NCI-H446 treated with DMSO at 0.1 percent for 48 hours (cell line): ENCODE results near the gene SETD1B.

Experiments
- DNase-seq: peaks from one replicate; lab custom pipeline; 2025; lab: John Stamatoyannopoulos, UW

The SETD1B gene

DNA sequence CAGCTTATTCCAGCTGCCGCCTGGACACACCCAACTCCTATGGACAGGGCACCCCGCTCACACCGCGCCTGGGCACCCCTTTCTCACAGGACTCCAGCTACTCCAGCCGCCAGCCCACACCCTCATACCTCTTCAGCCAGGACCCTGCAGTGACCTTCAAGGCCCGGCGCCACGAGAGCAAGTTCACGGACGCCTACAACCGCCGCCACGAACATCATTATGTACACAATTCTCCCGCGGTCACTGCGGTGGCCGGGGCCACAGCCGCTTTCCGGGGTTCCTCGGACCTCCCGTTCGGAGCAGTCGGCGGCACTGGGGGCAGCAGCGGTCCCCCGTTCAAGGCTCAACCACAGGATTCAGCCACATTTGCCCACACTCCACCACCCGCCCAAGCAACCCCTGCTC is 5.9 kb downstream of the SETD1B start:
- DNase-seq: no peak

DNA sequence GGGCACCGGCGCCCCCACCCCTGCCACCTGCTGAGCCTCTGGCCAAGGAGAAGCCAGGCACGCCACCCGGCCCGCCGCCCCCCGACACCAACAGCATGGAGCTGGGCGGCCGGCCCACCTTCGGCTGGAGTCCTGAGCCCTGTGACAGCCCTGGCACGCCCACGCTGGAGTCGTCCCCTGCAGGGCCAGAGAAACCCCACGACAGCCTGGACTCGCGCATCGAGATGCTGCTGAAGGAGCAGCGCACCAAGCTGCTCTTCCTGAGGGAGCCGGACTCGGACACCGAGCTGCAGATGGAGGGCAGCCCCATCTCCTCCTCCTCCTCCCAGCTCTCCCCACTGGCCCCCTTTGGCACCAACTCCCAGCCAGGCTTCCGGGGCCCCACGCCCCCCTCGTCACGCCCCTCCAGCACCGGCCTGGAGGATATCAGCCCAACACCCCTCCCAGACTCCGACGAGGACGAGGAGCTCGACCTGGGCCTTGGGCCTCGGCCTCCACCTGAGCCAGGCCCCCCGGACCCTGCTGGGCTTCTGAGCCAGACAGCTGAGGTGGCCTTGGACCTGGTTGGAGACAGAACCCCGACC is 6.5 kb downstream of the SETD1B start:
- no peak for DNase-seq

DNA sequence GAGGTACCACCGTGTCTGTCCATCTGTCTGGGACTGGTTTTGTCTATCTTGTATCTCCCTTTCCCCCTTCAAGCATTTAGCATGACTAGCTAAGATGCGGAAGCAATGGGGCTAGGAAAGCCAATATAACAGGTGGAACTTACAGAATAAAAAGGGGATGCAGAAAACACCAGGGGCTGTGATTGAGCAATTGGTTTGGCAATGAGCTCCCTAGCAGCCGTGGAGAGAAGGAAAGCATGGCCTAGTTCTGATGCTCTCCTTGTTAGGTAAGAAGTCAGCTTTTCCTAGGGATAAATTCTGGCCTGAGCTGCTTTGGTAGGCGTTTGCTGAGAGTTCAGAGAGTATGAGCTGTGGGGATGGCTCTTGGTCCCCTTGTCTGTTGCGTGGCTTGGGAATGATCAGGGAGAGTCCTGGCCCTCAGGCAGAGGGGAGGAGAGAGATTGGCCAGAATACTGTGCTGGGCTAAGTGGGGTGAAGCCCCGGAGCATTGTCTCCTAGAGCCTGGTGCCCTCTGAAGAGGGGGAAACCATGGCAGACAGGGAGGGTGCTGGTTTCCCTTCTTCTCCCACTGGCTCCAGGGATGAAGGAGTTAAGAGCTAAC is 7.1 kb downstream of the SETD1B start:
- DNase-seq: no peak

DNA sequence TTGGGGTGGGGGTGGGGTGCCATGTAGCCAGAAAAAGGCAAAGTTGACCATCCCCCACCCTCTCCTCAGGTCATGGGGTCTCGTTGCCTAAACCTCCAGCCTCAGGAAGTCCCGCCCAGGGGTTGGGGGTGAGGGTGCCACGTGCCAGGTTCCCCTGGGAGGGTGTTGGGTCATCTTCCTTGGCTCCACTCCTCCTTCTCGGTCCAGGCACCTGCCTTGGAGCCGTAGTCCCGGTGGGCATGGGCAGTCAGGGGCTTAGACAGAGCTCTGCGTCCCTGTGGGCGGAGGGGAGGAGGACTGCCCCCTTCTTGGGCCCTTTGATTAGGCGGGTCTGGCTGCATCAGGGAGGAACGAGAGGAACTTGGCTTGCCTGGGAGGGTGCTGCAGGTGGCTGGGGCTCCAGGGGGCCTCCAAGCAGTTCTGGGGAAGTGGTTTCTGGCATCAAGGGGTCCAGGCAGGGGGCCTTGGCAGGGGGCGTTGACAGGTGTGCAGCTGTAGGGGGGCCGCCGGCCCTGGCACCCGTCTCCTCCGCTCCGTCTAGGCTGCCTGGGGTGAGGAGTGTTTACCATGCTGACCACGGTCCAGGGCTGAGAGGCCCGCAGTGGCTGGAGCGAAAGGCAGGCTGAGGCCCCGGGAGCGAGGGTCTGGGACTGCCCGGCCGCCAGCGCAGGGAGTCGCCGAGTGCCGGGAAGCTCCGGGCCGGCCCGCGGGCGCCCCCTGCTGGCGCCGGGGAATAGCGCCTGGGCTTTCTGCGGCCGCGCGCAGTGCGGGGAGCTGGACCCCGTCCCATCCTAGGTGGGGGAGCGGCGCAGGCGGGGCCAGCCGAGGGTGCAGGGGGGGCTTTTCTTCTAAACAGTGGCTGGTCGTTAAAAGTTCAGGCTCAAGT is 7.9 kb downstream of the SETD1B start:
- DNase-seq: peak; percentile 20

DNA sequence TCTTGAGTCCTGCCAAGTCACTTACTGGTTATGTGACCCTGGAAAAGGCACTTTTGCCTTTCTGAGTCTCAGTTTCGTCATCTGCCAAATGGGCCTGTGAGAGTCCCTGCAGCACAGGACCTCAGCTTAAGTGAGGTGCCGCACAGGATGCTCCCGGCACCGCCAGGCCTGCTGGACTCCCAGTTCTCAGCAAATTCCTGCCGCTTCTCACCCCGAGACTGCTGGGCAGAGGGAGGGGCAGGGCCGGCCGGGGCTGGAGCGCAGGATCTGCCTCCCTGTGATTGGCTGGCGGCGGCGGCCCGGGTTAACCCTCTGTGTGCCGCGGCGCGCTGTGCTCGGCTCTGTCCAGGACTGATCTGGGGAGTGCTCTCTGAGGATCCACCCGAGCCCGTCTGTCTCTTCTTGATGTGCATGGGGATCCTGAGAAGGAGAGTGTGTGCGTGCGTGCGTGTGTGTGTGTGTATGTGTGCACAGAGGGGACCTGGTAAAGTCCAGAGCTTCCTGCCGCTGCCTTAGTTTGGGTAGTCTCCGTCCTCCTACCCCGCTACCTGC is 8.6 kb downstream of the SETD1B start:
- no peak for DNase-seq

DNA sequence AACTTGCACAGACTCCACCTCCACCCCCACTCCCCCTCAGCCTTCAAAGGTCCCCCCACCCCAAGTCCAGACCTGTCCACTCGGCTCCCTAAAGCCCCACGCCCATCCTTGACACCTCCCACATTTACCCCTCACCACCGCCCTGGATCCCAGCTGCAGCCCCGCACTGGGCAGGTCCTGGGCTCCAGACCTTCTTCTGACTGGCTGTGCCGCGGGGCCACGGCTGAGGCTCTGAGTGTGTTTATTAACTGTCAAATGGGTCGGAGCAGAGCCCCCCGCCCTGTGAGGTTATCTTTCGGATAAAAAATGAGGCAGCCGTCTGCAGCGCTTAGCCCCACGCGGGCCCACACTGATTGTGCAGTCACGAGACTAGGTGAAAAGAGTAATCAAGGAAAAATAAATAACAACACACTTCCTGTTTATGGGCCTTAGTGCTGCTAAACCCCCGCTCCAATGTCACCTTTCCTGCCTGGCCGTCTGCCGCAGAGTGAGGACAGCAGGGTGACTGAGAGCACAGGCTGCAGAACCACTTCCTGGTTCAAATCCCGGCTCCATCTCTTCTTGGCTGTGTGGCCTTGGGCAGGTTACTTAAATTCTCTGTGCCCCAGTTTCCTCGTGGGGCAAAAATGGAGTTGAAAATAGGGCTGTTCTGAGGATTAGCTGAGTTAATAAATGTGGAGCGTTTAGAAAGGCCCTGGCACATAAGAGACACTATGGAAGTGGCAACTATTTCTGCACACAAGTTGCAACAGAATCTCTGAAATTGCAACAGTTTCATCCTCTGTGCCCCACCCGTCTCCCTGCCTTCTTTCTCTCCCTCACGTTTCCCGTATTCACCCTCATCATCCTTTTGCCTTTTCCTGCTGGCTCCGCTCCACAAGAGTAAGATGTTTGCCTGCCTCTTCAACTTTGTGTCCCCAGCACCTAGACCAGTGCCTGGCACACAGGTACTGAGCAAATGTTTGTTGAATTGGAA is 9.4 kb downstream of the SETD1B start:
- DNase-seq: no peak

DNA sequence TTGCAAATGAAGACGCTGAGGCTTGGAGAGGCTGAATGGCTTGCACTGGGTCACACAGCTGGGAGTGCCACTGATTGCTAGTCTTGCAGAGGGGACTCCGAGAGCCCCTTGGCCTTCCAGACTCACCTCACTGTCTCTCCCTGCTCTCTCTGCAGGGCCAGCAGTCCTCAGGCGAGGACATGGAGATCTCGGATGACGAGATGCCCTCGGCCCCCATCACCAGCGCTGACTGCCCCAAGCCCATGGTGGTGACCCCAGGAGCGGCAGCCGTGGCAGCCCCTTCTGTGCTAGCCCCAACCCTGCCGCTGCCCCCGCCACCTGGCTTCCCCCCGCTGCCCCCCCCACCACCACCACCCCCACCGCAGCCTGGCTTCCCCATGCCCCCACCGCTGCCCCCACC is 10.1 kb downstream of the SETD1B start:
- no peak for DNase-seq

DNA sequence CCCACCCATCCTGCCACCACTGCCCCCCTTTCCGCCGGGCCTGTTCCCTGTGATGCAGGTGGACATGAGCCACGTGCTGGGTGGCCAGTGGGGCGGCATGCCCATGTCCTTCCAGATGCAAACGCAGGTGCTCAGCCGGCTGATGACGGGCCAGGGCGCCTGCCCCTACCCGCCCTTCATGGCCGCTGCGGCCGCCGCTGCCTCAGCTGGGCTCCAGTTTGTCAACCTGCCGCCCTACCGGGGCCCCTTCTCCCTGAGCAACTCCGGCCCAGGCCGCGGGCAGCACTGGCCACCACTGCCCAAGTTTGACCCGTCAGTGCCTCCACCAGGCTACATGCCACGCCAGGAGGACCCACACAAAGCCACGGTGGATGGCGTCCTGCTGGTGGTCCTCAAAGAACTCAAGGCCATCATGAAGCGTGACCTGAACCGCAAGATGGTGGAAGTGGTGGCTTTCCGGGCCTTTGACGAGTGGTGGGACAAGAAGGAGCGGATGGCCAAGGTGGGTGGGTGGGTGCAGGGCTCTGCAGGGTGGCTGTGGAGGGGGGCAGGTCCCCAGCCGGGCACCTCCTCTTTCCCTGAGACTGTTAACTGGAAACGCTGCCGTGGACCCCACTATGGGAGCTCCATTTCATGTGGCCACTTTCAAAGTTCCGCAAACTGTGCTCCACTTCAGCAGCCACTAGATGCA is 10.8 kb downstream of the SETD1B start:
- DNase-seq: no peak

DNA sequence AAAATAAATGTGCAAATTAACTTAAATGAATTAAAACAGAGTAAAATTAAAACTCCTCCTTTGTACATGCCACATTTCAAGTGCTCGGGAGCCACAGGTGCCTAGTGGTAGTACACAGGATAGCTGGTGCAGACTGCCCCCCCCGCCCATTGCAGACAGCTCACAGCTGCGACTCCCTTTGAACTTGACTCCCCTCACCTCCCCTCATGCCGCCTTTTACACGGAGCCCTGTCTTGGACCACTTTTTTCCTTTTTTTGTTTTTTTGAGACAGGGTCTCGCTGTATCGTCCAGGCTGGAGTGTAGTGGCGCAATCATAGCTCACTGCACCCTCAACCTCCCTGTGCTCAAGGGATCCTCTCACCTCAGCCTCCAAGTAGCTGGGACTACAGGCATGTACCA is 11.5 kb downstream of the SETD1B start:
- no peak for DNase-seq

DNA sequence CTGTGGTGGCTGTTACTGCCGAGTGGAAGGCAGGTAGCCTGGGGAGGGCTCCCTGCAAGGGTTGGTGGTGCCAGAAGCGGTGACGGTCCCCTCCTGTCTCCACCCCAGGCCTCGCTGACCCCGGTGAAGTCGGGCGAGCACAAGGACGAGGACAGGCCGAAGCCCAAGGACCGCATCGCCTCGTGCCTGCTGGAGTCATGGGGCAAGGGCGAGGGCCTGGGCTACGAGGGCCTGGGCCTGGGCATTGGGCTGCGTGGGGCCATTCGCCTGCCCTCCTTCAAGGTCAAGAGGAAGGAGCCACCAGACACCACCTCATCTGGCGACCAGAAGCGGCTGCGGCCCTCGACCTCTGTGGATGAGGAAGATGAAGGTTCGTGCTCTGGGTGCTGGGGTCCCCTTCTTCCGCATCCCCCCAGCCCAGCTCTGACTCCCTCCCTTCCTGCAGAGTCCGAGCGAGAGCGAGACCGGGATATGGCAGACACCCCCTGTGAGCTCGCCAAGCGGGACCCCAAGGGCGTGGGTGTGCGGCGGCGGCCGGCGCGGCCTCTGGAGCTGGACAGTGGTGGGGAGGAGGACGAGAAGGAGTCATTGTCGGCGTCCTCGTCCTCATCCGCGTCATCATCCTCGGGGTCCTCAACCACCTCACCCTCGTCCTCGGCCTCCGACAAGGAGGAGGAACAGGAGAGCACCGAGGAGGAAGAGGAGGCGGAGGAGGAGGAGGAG is 13.3 kb downstream of the SETD1B start:
- no peak for DNase-seq

DNA sequence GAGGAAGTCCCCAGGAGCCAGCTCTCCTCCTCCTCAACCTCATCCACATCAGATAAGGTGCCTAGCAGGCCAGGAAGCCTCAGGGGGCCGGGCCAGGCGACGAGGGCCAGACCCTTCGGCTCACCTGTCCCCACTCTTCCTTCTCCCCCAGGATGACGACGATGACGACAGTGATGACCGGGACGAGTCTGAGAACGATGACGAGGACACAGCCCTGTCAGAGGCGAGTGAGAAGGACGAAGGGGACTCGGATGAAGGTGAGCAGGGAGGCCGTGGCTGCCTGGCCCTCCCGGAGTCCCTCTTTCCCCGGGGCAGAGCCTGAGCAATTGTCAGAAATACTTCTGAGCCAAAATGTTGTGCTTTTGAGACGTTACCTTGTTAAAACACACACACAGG is 13.8 kb downstream of the SETD1B start:
- no peak for DNase-seq

DNA sequence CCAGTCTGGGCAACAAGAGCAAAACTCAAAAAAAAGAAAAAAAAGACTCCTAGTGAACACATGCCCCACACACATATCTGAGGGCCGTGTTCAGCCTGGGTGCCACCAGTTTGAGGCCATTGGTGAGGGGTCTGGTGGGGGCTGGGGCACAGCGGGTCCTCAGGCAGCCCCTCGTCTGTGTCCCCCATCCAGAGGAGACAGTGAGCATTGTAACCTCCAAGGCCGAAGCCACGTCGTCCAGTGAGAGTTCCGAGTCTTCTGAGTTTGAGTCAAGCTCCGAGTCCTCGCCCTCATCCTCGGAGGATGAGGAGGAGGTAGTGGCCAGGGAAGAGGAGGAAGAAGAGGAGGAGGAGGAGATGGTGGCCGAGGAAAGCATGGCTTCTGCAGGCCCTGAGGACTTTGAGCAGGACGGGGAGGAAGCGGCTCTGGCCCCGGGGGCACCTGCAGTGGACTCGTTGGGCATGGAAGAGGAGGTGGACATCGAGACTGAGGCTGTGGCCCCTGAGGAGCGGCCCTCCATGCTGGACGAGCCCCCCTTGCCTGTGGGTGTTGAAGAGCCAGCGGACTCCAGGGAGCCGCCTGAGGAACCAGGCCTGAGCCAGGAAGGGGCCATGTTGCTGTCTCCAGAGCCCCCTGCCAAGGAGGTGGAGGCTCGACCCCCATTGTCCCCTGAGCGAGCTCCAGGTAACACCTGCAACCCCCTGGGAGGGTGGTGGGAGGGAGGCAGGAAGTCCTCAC is 15.6 kb downstream of the SETD1B start:
- no peak for DNase-seq

DNA sequence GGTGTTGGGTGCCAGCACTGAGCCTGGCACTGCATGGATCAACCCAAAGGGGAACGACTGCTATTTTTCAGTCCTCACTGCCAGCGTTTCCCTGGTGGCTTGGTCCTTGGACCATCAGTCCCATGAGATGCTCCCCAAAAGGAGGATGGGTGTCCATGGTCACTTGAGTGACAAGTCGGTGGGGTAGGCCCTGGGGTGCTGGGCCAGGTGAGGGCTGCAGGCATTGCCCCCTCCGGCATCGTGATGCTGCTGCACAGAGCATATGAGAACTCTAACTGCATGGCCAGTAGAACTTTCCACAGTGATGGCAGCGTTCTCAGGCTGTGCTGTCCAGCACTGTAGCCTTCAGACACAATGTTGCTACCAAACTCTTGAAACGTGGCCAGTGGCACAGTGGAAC is 16.2 kb downstream of the SETD1B start:
- no peak for DNase-seq

DNA sequence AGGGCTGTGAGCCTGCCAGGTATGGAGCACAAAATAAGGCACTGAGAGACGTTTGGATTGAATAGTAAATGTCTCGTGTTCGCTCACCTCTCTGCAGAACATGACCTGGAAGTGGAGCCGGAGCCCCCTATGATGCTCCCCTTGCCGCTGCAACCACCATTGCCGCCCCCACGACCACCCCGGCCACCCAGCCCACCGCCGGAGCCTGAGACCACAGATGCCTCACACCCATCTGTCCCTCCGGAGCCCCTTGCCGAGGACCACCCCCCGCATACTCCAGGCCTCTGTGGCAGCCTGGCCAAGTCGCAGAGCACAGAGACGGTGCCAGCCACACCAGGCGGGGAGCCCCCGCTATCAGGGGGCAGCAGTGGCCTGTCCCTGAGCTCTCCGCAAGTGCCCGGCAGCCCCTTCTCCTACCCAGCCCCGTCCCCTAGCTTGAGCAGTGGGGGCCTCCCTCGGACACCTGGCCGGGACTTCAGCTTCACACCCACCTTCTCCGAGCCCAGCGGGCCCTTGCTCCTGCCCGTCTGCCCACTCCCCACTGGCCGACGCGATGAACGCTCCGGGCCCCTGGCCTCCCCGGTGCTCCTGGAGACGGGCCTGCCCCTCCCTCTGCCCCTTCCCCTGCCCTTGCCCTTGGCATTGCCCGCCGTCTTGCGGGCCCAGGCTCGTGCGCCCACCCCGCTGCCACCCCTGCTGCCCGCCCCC is 18.7 kb downstream of the SETD1B start:
- no peak for DNase-seq

DNA sequence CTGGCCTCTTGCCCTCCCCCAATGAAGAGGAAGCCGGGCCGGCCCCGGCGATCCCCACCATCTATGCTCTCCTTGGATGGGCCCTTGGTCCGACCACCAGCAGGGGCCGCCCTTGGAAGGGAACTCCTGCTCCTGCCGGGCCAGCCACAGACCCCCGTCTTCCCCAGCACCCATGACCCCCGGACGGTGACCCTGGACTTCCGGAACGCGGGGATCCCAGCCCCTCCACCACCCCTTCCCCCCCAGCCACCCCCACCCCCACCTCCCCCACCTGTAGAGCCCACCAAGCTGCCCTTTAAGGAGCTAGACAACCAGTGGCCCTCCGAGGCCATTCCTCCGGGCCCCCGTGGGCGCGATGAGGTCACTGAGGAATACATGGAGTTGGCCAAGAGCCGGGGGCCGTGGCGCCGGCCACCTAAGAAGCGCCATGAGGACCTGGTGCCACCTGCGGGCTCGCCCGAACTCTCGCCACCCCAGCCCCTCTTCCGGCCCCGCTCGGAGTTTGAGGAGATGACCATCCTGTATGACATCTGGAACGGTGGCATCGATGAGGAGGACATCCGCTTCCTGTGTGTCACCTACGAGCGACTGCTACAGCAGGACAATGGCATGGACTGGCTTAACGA is 19.4 kb downstream of the SETD1B start:
- DNase-seq: no peak

DNA sequence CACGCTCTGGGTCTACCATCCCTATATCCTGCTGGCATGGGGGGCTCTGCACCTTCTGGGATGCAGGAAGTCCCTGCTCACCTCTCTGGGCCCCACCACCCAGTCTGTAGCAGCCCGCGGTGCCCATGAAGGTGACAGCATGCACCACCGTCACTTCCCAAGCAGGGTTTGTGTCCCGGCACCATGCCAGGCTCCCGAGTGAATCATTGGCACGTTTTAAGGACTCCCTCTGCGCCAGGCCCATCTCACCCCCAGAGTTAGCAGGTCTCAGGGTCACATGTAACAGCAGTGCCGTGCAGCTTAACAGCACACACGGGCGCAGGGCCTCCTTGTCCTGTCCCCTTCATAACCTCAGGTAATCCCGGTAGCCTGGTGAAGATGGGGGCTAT is 19.9 kb downstream of the SETD1B start:
- no peak for DNase-seq

DNA sequence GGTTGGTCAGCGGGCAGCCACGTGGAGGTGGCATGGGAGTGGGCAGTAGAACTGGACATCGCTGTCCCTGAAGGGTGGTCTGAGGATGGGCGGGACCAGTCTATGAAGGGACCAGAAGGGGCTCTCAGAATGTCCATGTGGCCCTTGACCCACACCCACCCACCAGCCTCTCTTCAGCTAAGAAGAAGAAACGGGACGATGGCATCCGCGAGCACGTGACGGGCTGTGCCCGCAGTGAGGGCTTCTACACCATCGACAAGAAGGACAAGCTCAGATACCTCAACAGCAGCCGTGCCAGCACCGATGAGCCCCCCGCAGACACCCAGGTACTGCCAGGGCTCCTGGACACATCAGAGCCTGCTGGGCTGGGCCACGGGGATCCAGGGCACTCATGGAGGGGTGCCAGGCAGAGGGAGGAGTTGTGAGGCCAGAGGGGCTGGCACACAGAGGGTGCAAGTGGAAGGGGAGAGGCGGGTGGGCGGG is 21.3 kb downstream of the SETD1B start:
- no peak for DNase-seq

DNA sequence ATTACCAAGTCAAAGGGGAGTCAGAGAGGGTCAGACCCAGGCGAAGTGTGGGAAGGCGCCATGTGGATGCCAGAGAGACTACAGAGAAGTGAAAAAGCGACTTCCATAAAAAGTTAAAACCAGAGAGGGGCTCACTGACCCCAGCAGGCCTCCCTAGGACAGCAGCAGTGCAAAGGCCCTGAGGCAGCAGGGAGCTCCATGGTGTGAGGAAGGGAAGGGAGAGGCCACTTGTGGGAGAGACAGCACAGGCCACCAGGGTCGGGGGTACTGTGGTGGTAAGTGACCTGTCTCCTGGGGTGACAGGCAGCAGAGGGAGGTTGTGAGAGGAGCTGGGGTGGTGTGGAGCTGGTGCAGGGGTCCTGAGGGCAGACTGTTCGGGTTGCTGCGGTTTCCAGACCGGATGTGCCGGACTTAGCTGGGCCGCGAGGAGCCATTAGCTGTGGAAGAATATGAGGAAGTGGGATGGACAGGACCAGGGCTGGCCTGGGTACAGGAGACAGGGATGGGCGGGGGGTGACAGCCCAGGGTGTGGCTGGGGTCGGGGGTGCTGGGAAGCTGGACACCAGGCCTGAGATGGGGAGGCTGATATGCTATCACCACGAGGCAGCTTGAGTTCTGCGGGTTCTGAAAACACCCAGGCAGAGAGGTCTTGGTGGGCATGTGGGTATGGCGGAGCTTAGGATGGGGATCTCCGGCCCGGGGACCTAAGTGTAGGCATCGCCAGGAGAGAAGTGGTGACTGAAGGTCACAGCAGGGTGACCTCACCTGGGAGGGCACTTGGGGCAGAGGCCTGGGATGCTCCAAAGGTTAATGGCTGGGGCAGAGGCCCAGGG is 22.7 kb downstream of the SETD1B start:
- no peak for DNase-seq
